Osteoblast (primary cell): Measurements from ENCODE around the gene KIAA1143. TPM values are rescaled to one million over a fixed set of nuclear protein-coding genes. Genes with fewer than 3 reads are reported as not detected.

ENCODE experiments used
- DNase-seq: peaks from one replicate; pipeline ENCODE4 v3.0.0; 2011; ENCODE audit warnings: low spot score, mixed read lengths; ENCODE audit not compliant: insufficient read length; ENCODE audit errors: missing footprints
- H2AFZ ChIP-seq: 2 replicates; pipeline ENCODE4 v1.6.0; 2011; ENCODE audit warnings: mild to moderate bottlenecking, low read length
- H3K27ac ChIP-seq: 2 replicates; pipeline ENCODE4 v1.5.1; 2011; ENCODE audit warnings: mild to moderate bottlenecking, low read depth, low read length, moderate library complexity
- H3K27me3 ChIP-seq: 2 replicates; pipeline ENCODE4 v1.6.0; 2012; ENCODE audit warnings: mild to moderate bottlenecking, control low read depth, inconsistent platforms, low read length, moderate library complexity; ENCODE audit not compliant: insufficient read depth
- H3K36me3 ChIP-seq: 2 replicates; pipeline ENCODE4 v1.5.1; 2011; ENCODE audit warnings: mild to moderate bottlenecking, low read length, control low read depth, moderate library complexity; ENCODE audit not compliant: insufficient read depth
- H3K4me1 ChIP-seq: 2 replicates; pipeline ENCODE4 v1.5.1; 2011; ENCODE audit warnings: mild to moderate bottlenecking, low read length, control low read depth, moderate library complexity; ENCODE audit not compliant: insufficient read depth
- H3K4me2 ChIP-seq: 2 replicates; pipeline ENCODE4 v1.6.0; 2011; ENCODE audit warnings: mild to moderate bottlenecking, low read length; ENCODE audit not compliant: insufficient read depth
- H3K4me3 ChIP-seq: fragments of 200-600 bp; sonication (generic); 3 replicates; pipeline ENCODE4 v1.5.1; 2012; ENCODE audit warnings: mild to moderate bottlenecking, low read length, inconsistent platforms; ENCODE audit not compliant: insufficient read depth
- H3K79me2 ChIP-seq: 2 replicates; pipeline ENCODE4 v1.6.0; 2012; ENCODE audit warnings: mild to moderate bottlenecking, low read length, control low read depth, inconsistent platforms; ENCODE audit not compliant: insufficient read depth
- H3K9me3 ChIP-seq: 2 replicates; pipeline ENCODE4 v1.5.1; 2011; ENCODE audit warnings: low read depth, low read length, control low read depth
- H4K20me1 ChIP-seq: 2 replicates; pipeline ENCODE4 v1.6.0; 2012; ENCODE audit warnings: mild to moderate bottlenecking, low read length, control low read depth; ENCODE audit not compliant: insufficient read depth
- total RNA-seq: library from RNA; depleted of rRNA; stranded (reverse); fragments of >200 nt; gene quantifications from 2 replicates; pipeline ENCODE4 v1.2.3, GENCODE V29; 2012
- TF ChIP-seq, protein P1 (sequence below): IDR thresholded peaks from 2 replicates; pipeline ENCODE4 v1.5.1; 2011; ENCODE audit warnings: mild to moderate bottlenecking, low read depth, low read length, moderate library complexity; ENCODE audit errors: extremely low read depth

The KIAA1143 gene
- total RNA-seq, 1 donor, result 30.0 TPM

DNA sequence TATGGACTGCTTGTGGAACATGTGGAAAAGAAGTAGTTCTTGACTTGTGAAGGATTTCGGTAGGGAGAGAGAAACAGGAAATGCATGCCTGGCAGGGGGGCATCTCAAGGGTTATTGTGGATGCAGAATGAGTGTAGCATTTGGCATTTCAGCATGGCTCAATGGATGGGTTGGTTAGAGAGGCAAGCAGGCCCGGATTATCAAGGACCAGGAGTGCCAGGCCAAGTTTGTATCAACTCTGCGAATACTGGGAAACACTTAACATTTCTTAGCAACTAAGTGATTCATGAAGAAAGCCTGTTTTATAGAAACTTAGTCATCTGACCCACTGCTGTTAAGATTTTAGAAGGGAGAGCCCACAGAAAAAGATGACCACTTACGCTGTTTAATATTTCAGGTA, 33.8 kb upstream of the KIAA1143 start:
- Histone ChIP-seq H3K4me1 (no peaks in the 10 kb centered on the region), H3K4me2 (no peak overlapping the region)
- peak; percentile 78 for DNase-seq

DNA sequence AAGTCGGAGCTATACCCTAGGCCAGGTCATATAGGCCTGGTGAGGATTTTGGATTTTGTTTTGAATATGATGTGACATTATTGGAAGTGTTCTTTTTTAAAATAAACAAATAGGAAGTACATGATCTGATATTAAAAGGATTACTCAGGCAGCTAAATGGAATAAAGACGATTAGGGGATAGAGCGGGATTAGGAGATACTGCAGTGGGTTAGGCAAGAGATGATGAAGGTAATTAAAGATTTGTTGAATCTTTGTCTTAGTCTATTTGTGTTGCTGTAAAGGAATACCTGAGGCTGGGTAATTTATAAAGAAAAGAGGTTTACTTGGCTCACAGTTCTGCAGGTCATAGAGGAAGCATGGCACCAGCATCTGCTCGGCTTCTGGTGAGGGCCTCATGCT, 21.5 kb upstream of the KIAA1143 start:
- DNase-seq, result no peak
- Histone ChIP-seq H2AFZ (no peak overlapping the region), H4K20me1 (no peaks in the 10 kb centered on the region), H3K9me3 (no peaks in the 10 kb centered on the region), H3K4me3 (no peak overlapping the region), H3K27ac (no peak overlapping the region), H3K4me2 (no peak overlapping the region), H3K4me1 (no peaks in the 10 kb centered on the region), H3K36me3 (peaks cover 8% of the 10 kb centered on the region), H3K79me2 (no peaks in the 10 kb centered on the region), H3K27me3 (no peaks in the 10 kb centered on the region)
- TF ChIP-seq, protein P1, sequence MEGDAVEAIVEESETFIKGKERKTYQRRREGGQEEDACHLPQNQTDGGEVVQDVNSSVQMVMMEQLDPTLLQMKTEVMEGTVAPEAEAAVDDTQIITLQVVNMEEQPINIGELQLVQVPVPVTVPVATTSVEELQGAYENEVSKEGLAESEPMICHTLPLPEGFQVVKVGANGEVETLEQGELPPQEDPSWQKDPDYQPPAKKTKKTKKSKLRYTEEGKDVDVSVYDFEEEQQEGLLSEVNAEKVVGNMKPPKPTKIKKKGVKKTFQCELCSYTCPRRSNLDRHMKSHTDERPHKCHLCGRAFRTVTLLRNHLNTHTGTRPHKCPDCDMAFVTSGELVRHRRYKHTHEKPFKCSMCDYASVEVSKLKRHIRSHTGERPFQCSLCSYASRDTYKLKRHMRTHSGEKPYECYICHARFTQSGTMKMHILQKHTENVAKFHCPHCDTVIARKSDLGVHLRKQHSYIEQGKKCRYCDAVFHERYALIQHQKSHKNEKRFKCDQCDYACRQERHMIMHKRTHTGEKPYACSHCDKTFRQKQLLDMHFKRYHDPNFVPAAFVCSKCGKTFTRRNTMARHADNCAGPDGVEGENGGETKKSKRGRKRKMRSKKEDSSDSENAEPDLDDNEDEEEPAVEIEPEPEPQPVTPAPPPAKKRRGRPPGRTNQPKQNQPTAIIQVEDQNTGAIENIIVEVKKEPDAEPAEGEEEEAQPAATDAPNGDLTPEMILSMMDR, result no peak

More for the DNA sequence above, 33.8 kb upstream of the KIAA1143 start:
- Histone ChIP-seq H3K27ac (peak overlapping the region; percentile 47), H3K36me3 (peaks cover 7% of the 10 kb centered on the region), H2AFZ (peak overlapping the region; percentile 44), H4K20me1 (no peaks in the 10 kb centered on the region), H3K79me2 (no peaks in the 10 kb centered on the region), H3K4me3 (no peak overlapping the region), H3K27me3 (no peaks in the 10 kb centered on the region), H3K9me3 (no peaks in the 10 kb centered on the region)
- TF ChIP-seq, protein P1, result no peak

DNA sequence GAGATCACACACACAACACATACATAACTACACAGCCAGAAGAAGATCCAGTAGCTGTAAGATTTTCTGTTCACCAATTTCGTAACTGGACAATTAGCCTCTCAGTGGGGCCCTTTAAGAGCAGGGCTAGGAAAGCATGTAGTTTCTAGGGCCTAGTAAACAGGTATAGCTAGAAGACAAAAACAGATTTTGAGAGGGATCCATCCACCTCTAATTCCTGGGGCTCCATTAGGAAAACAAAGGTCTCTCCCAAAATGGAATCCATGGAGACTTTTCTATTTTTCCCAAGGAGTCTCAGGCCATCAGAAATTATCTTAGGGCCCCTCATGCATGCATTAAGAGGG, 10.7 kb upstream of the KIAA1143 start:
- Histone ChIP-seq H3K36me3 (peaks cover 2% of the 10 kb centered on the region), H2AFZ (no peak overlapping the region), H3K4me1 (no peaks in the 10 kb centered on the region), H3K27me3 (no peaks in the 10 kb centered on the region), H3K79me2 (peaks cover 42% of the 10 kb centered on the region), H3K4me2 (no peak overlapping the region), H3K27ac (no peak overlapping the region), H4K20me1 (no peaks in the 10 kb centered on the region), H3K9me3 (peaks cover 5% of the 10 kb centered on the region), H3K4me3 (no peak overlapping the region)
- TF ChIP-seq, protein P1, result no peak
- no peak for DNase-seq

DNA sequence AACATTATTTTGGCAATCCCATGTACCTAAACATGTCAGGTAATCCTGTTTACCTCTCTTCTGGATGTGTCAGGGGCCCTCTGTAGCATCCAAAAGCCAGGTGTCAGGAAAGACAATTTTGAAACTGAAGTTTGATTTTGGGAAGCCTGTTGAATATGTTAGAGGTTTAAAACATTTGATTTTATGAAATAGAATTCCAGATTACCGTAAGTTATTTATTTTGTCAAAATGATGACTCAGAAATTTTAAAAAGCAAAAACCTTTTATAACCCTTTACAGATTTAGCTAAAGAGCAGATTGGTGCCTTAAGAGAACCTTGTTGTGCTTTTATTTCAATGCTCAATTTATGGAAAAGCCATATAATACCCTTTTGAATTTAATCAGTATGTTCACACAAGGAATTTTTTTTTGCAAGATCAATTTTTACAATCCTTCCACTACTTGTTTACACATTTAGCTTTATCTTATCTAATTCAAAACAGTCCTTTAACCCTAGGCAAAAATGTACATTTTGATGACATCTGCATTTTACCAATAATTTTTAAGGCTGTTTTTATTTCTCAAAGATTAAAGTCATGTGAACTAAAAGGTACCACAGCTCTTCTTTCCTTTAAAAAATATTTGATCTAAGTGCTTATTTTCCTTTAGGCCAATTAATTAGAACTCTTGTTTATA, 10.1 kb upstream of the KIAA1143 start:
- no peaks in the 10 kb centered on the region for H3K36me3 ChIP-seq
- H3K79me2 ChIP-seq, result peaks cover 43% of the 10 kb centered on the region
- no peak overlapping the region for H3K27ac ChIP-seq
- H4K20me1 ChIP-seq, result no peaks in the 10 kb centered on the region
- H3K9me3 ChIP-seq, result peaks cover 5% of the 10 kb centered on the region
- no peak overlapping the region for H3K4me3 ChIP-seq
- no peaks in the 10 kb centered on the region for H3K27me3 ChIP-seq
- TF ChIP-seq, protein P1, result no peak
- no peak for DNase-seq
- H2AFZ ChIP-seq, result no peak overlapping the region
- H3K4me2 ChIP-seq, result no peak overlapping the region
- no peaks in the 10 kb centered on the region for H3K4me1 ChIP-seq
